NCI-H345 treated with DMSO at 0.1 percent for 48 hours (cell line): ENCODE results near the gene CNTFR.

ENCODE experiments used
- DNase-seq: peaks from one replicate; lab custom pipeline; 2025; ENCODE audit not compliant: unreplicated experiment; lab: John Stamatoyannopoulos, UW

Gene CNTFR

DNA sequence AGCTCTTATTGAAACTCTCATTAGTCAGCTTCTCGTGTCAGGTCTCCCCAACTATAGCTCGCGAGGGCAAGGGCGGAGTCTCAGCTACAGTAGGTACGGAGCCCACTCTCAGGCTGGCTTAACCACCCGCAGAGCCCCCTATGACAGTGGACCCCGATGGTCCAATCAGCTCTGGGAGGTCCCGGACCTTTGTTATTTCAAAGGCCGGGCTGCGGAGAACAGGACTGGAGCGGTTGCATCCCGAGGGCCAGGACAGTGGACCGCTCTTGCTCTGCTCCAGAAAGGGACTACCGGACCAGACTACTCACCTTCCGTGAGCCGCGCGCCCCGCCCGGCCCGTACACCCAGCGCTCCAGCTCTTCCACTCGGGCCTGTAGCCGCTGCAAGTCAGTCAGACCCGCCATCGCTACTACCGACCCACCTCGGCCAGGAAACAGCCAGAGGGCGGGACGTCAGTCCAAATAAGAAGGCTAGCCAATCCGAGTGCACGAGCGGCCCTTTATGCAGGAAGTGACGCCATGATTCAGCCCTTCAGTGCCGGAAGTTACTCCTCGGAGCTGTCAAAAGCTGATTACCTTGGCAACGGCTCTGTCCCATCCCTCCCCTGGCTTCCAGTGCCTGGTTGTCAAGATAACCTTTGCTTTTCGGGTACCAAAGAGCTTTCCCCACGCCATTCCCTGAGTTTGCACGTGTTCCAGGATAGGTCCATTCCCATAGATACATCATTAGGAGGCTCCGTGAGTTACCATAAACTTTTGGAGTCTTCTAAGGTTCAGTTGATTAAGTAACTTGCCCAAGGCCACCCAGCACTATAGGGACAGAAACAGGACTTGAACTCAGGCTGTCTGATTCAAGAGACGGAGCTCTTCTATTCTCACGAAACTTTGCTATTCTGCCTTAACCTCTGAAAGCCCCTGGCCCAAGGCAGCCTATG is 30.8 kb upstream of the CNTFR start, which contains the start of gene DCTN3:
Gene DCTN3 (minus strand): TSS at position 435 of the 934 bp plus-strand sequence. CDS start 31 bp downstream, at position 404.
- peak; percentile 97 for DNase-seq

DNA sequence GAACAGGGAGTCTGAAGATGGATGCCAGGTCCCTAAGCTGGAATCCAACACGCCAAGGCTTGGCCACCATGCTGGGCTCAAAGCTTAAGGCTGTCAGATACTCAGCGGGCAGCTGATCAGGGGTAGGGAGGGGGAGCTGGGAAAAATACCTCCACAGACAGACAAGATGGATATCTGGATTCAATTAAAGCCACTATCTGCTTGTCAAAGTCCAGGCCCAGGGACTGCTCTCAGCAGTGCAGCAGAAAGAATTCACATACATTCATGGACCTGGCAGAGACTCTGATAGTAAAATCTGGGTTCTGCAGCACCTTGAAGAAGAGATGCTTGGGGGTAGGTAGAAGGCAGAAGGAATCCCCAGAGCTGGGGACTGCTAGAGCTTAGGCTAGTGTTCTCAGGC is 25.6 kb upstream of the CNTFR start:
- DNase-seq = no peak

GRCh38 chr9:34612788-34613390 is 23.4 kb upstream of the CNTFR start:
- DNase-seq = peak; percentile 77

- peak; percentile 61 for DNase-seq
Measured at GRCh38 chr9:34611811-34612787, 22.6 kb upstream of the CNTFR start, which contains the start of gene RPP25L. RPP25L (minus strand) TSS chr9:34612097; CDS start chr9:34611296, 801 bp downstream.

DNA sequence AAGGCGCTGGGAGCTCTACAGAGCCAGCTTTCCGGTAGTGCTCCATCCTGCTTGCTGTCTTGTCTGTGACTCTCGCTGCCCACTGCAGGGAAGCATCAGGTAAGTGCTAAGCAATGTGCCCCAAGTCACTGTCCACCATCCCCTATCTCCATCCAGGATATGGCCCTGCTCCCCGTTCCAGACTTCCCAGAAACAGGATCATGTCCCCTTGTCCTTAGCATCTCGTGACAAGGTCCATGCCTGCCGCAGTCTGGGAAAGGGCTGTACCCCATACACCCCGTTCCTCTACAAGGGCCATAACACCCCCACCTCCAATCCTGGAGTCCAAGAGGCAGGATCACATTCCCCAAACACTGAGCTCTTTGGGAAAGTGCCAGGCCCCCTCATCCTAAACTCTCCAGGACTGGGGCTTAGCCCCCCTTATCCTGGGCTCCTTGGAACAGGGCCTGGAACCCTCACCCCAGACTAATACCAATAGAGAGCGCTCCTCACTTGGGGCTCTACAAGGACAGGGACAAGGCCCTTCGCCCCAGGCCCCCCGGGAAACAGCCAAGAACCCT is 21.8 kb upstream of the CNTFR start:
- no peak for DNase-seq

DNA sequence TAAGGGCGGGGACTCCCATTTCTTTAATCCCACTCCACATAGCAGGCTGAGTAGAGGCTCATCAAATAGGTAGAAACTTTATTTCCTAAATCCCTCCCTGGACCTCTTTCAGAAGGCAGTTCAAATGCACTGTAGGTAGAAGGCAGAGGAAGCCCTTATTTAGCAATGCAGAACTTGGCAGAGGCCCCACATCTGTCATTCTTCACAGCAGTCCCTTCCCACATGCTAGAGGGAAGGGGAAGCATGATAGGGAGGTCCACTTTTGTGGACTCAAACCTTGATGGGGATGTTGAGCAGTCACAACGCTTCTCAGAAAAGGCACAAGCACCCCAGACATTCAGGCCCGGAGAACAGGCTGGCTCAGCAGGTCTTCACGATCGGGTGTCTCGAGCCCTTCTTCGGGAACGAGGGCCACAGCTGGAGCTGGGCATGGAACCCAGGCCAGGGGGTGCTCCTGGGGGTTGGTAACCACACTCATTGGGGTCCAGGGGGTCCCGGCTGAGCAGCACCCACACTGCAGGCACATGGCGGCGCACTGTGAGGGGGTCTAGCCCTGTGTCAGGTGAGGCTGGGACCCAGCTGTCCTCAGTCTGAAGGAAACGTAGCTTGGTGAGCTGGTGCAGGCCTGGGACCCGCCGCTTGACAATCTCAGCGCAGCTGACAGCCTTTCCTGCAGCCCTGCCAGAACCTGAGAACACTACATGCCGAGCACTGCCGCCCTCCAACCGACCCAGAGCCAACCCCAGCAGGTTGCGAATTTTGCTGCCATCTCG is 21.1 kb upstream of the CNTFR start:
- no peak for DNase-seq

- DNase-seq = no peak
Measured at GRCh38 chr9:34607331-34607730, 17.8 kb upstream of the CNTFR start.

GRCh38 chr9:34606905-34607304 is 17.4 kb upstream of the CNTFR start:
- no peak for DNase-seq

- no peak for DNase-seq
Measured at GRCh38 chr9:34606190-34606589, 16.7 kb upstream of the CNTFR start.

DNA sequence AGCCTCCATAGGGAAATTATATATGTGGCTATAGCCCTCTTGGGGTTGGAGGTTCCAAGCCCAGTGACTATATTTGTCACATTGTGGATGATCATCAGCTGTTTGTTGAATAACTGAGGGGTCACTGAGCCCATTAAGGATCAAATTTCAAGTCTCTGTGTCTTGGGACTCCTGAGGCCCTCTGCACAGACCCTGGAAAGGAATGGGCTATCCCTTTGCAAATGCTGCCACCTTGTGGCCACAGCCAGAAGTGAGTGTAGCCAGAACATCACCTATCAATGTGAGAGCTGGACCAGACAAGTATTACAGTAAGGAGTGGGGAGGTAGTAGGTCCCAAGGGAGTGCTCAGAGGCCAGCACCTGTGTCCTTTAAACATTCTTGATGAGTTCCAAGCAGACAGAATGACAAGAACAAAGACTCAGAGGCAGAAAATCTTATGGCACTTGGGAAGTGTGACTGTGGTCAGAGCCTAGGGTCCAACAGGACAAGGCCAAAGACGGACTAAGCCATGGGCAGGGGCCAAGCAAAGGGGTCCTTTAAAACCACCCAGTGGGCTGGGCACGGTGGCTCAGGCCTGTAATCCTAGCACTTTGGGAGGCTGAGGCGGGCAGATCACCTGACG is 14.2 kb upstream of the CNTFR start:
- peak; percentile 45 for DNase-seq

DNA sequence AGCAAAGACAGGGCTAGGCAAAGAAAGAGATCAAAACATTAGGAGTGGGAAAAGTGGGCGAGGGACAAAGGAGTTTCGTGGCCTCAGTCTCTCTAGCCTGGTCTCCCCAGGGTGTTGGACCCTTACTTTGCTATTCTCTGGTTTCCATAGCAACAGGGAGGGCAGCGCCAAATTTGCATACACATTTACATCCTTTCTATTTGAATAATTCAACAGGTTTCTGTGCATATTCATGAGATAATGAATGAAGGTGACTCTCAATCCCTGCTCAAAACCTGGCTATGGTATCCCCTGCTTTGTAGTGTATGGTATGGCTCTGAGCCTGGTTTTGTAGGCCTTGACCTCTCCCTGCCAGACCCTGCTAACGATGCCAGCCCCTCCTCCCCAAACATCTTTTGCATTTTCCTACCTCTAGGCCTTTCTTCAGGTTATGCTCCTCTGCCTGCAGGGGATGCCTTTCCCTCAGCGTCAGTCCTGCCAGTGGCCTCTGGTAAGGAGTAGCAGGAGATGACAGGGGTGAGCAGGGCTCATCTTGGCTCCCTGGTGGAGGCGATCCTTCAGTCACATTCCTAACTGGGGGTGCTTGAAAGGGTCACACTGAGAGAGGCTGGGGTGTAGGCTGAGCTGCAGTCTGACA is 12.5 kb upstream of the CNTFR start:
- DNase-seq = no peak

DNA sequence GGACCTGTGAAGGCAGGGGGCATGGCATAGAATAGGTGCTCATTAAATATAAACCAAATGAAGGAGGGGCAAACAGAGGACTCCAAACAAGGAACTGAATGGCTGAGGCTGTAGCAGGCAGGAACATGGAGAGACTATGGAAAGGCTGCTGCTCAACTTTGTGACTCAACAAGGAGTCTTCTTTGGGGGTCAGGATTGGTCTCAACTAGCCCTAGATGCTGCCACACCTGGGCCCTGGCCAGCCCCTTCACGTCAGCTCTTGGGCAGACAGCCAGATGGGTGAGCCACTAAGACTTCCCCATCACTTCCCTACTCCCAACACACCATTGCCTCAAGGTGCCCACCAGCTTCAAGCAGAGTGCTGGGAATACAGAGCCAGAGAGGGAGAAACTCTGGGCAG is 11.4 kb upstream of the CNTFR start:
- no peak for DNase-seq

DNA sequence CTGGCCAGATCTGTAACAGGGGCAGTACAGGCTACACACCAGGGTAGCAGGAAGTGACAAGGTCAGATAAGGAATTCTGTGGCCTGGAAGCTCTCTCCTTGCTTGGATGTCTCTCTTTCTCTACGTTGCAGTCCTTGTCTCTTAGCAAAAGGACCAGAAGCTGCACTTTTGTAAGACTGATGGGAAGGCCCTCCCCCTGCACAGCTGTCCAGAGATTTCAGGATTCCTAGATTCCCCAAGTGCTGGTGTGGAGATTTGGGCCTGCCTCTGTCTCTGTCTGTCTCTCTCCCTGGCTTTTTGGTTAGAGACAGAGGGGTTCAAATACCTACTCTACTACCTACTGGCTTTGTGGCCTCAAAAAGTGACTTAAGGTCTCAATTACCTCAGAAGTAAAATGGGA is 10.0 kb upstream of the CNTFR start:
- DNase-seq = no peak

DNA sequence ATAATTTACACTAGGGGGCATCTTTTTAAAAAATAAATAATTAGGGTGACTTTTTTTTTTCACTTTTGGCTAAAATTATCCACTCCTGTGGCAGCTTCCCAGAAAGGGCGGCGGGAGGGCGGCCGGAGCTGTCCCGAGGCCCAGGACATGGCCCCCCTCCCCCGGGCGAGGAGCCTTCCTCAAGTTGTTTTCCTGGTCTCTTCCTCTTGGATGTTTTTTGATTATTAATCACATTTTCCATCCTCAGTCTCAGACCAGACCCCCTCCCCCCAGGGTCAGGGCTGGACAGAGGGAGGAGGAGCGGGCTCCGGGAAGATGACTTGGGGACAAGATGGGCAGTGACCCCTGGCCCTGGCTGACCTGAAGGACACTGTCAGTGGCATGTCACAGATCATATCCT is 4.7 kb upstream of the CNTFR start:
- no peak for DNase-seq

DNA sequence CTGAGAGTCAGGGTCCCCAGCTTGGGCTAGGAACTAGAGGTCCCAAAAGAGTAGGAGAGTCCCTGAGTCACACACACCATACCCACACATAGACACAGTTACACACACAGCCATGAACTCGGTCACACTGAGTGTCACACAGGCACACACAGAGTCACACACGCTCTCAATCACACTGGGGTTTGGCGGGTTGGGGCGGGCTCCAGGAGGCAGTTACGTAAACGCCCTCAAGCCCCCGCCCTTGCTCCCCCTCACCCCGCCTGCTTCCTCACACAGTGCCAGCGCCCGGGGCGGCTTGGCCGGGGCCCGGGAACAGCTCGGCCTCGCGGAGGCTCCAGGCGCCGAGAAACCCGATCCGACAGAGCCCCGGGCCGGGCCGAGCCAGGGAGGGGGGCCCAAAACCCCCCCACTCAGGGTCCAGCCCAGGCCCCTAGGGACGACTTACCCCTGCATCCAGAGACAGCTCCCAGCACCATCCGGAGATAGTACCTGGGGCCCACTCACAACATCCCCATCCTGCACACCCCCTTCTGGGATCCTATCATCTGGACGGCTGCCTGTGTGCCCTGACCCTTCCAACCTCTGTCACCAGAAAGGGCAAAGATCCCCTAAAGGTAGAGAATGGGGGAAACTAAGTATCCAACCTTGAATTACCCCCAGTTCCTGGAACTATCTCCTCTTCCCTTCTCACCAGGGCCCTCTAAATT is 3.5 kb upstream of the CNTFR start:
- no peak for DNase-seq

- no peak for DNase-seq
Measured at GRCh38 chr9:34591917-34592866, 2.7 kb upstream of the CNTFR start.

- peak; percentile 51 for DNase-seq
Measured at GRCh38 chr9:34591248-34591916, 1.9 kb upstream of the CNTFR start.
